ENCODE results near the gene NDUFB6.

GRCh38 chr9:32603914-32604852, 31.2 kb upstream of the NDUFB6 start:
- TF ChIP-seq, protein P1, sequence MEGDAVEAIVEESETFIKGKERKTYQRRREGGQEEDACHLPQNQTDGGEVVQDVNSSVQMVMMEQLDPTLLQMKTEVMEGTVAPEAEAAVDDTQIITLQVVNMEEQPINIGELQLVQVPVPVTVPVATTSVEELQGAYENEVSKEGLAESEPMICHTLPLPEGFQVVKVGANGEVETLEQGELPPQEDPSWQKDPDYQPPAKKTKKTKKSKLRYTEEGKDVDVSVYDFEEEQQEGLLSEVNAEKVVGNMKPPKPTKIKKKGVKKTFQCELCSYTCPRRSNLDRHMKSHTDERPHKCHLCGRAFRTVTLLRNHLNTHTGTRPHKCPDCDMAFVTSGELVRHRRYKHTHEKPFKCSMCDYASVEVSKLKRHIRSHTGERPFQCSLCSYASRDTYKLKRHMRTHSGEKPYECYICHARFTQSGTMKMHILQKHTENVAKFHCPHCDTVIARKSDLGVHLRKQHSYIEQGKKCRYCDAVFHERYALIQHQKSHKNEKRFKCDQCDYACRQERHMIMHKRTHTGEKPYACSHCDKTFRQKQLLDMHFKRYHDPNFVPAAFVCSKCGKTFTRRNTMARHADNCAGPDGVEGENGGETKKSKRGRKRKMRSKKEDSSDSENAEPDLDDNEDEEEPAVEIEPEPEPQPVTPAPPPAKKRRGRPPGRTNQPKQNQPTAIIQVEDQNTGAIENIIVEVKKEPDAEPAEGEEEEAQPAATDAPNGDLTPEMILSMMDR (IDR thresholded peaks at IDR 0.05; ENCODE audit: low read depth, low read length, missing input control) = no peak
- TF ChIP-seq RXRA (IDR thresholded peaks at IDR 0.05) = no peak
- TF ChIP-seq, protein P2, sequence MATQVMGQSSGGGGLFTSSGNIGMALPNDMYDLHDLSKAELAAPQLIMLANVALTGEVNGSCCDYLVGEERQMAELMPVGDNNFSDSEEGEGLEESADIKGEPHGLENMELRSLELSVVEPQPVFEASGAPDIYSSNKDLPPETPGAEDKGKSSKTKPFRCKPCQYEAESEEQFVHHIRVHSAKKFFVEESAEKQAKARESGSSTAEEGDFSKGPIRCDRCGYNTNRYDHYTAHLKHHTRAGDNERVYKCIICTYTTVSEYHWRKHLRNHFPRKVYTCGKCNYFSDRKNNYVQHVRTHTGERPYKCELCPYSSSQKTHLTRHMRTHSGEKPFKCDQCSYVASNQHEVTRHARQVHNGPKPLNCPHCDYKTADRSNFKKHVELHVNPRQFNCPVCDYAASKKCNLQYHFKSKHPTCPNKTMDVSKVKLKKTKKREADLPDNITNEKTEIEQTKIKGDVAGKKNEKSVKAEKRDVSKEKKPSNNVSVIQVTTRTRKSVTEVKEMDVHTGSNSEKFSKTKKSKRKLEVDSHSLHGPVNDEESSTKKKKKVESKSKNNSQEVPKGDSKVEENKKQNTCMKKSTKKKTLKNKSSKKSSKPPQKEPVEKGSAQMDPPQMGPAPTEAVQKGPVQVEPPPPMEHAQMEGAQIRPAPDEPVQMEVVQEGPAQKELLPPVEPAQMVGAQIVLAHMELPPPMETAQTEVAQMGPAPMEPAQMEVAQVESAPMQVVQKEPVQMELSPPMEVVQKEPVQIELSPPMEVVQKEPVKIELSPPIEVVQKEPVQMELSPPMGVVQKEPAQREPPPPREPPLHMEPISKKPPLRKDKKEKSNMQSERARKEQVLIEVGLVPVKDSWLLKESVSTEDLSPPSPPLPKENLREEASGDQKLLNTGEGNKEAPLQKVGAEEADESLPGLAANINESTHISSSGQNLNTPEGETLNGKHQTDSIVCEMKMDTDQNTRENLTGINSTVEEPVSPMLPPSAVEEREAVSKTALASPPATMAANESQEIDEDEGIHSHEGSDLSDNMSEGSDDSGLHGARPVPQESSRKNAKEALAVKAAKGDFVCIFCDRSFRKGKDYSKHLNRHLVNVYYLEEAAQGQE (IDR thresholded peaks at IDR 0.05) = no peak
- no peak for TF ChIP-seq FOXA2 (IDR thresholded peaks at IDR 0.05)
- TF ChIP-seq ATF3 (IDR thresholded peaks at IDR 0.05) = no peak
- no peak for TF ChIP-seq SP1 (IDR thresholded peaks at IDR 0.05)
- no peak for TF ChIP-seq ZBTB33 (IDR thresholded peaks at IDR 0.05)
- no peak for TF ChIP-seq TAF1 (conservative IDR thresholded peaks at IDR 0.05)
- TF ChIP-seq NR2F2 (IDR thresholded peaks at IDR 0.05) = no peak
- TF ChIP-seq JUND (IDR thresholded peaks at IDR 0.05) = no peak
- no peak for TF ChIP-seq HNF4A (conservative IDR thresholded peaks at IDR 0.05)
- TF ChIP-seq RAD21 (IDR thresholded peaks at IDR 0.05) = no peak
- TF ChIP-seq MAX (IDR thresholded peaks at IDR 0.05) = no peak
- no peak for TF ChIP-seq HNF4G (IDR thresholded peaks at IDR 0.05)
